HG02973 (cell line): ENCODE measurements around the gene OGT.
A peak's percentile ranks its signal among the peaks of the same experiment; 100 is the strongest.
"Not testable (repeated sequence)": the region's sequence is repeated elsewhere in the genome, so short reads cannot be mapped to it uniquely, and the experiment has no call there.

Experiments
- ATAC-seq: cut with Tn5 transposase; IDR thresholded peaks from one replicate; pipeline ENCODE4 v1.9.1; 2021; ENCODE audit warnings: moderate library complexity; ENCODE audit not compliant: unreplicated experiment

Gene OGT

DNA sequence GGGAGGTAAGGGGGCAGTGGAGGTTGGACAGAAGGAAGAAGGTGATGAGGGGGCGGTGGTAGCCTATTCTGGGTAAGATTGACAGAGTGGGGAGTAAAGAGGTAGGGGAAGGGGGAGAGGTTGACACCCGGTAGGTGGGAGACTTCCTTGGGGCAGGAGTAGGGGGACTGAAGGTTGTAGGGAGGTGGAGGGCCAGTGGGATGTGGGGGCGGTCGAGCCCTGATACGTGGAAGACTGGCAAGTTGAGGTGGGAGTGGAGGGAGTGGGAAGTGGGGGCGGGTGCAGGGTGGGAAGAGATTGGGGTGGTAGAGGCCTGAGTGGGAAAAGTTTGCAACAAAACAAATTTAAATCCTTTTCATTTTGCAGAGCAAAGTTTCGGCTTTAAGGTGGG is 47.1 kb downstream of the OGT start:
- ATAC-seq: no peak

DNA sequence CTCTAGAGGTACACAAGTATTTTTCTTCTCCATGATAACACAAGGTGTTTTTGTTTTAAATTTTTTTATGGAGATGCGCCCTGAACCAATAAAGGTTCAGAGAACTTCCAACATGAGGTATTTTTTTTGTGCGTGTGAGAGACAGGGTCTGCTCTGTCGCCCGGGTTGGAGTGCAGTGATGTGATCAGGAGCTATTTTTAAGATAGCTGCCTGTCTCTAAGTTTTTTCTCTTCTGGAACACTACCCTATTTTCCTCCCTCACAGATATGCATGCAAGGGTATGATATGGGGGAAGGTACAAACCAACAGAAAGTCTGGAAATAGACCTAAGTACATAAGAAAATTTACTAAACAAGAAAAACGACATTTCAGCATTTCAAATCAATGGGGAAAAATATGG is 48.3 kb downstream of the OGT start:
- ATAC-seq: no peak

DNA sequence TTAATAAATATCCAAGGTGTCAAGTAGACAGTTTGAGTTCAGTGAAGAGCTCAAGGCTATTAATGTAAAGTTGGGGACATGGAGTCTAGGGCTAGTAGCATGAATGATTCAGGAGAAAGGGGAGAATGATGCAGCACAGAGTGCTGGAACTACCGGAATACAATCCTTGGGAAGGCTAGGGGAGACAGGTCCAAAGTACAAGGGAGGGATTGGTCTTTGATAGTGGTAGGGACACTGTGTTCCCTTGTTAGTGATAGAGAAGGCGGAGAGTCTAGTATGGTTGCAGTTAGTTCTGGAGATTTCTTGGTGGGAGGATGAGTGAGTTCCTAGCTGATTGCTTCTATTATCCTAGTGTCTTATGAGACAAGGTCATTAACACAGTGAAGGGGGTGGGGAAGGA is 54.0 kb downstream of the OGT start:
- ATAC-seq: no peak

DNA sequence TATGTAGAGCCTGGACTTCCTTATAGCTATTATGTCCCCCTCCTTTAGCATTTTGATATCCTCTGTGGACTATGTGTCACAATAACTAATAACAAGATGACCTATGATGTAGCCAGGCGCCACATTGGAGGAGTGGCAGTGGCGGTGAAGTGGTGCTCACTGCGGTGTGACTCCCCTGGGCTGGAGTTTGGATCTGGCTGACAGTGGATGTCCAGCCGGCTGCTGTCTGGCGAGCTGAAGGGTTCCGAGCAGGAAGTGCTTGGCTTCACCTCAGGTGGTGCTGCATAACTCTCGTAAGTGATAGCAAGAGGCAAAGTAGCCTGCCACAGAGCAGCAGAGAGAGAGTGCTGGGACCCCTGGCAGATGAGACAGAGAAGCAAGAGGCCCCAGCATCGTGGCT is 60.3 kb downstream of the OGT start:
- not testable (repeated sequence) for ATAC-seq

DNA sequence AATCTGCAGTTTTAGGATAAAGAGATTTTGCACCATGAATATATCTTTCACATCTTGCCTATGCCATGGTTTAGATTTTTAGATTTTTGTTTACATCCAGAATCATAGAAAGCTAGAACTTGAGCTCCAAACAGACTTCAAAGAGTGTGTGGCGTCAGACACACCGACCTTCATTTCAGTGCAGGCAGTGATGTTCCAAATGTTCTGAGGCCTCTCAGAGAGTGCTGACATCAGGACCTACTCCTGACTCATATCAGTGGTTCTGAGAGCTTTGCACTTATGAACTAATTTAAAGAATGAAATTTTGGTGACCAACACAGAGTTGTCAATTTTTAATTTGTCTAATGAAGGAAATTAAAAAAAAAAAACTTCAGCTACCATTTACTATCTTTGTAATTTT is 67.1 kb downstream of the OGT start:
- ATAC-seq: no peak

DNA sequence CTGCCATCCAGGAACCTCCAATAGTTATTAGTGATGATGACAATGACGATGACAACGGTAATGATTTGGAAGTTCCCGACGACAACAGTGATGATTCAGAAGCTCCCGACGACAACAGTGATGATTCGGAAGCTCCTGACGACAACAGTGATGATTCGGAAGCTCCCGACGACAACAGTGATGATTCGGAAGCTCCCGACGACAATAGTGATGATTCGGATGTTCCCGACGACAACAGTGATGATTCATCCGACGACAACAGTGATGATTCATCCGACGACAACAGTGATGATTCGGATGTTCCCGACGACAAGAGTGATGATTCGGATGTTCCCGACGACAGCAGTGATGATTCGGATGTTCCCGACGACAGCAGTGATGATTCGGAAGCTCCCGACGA is 70.7 kb downstream of the OGT start:
- no peak for ATAC-seq

DNA sequence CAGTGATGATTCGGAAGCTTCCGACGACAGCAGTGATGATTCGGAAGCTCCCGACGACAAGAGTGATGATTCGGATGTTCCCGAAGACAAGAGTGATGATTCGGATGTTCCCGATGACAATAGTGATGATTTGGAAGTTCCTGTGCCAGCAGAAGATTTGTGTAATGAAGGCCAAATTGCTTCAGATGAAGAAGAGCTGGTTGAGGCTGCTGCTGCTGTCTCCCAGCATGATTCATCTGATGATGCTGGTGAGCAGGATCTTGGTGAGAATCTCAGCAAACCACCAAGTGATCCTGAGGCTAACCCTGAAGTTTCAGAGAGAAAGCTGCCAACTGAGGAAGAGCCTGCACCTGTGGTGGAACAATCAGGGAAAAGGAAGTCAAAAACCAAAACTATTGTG is 71.2 kb downstream of the OGT start:
- ATAC-seq: no peak

DNA sequence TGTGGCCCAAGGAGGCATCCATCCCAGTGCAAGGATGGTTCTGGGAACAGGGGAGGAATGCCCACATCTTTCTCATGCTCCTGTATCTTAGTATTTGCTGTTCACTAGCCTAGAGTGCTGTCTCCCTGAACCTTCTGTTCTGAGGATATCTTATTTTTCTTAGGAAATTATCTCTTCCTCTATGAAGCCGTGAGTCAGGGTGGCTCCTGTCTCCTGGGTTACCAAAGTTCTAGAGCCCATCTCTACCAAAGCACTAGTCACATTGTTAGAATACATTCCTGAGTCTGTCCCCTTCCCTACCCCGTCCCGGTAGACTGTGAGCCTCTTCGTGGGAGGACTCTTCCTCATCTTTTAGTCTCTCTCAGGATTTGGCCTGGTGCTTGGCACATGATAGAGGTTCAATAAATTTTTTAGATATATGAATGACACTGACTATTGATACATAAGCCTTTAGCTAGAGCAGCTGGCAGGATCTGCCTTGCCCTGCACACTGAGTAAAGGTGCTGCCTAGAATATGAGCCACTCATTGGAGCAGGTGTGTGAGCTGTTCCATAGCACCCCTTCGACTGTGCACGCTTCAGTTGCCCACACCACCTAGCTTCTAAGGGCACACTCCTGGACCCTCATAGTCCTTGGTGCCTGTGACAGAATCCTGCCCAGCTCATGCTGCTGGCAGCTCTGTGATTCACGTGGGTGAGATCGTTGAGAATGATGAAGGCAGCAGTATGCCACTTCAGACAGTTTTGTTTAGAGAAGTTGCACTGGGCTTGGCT is 72.1 kb downstream of the OGT start:
- ATAC-seq: no peak

DNA sequence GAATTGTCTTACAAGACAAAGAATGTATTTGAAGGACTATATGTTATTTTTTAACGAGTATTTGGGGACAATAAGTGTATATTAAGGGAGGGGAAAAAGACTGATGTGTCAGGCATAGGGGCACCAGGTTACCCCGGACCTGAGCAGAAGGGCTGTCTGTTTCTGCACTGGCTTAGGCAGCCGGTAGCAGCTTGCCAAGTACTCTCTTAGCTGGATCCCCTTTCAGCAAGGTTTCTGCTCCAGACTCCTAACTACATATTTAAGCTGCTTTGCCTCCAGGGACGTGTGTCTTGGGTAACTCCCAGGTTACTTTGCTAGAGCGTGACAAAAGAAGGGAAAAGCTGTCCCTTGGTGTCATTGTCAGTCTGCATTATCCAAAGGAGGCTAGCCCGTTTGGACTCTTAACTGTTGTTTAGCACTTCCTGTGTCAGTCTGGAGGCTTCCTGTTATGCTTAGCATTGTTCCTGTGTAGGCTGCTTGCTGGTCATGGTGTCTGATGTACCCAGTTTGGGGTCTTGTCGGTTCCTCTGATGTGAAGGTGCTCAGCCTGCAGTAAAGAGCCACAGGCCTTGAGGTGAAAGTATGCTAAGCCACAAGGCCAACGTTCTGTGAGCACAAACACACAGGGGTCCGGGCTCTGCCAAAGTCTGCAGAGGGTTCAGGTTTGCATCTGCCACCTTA is 73.8 kb downstream of the OGT start:
- ATAC-seq: no peak

DNA sequence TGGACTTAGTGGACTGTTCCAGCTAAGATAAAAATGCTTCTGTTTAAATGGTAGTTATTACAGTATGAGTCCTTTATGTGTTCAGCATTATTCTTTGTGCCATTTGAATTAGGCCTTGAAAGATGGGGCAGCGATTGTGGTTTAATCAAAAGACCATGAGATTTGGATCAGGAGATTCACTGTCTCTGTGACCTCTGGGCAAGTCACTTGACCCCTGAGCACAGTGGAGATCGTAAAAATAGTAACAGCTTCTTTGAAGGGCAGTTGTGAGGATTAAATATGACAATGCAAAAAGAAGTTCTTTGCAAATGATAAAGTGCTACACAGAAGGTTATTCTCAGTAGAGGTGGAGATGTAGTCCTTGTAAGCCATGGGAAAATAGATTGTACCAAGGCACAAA is 74.6 kb downstream of the OGT start:
- ATAC-seq: no peak

DNA sequence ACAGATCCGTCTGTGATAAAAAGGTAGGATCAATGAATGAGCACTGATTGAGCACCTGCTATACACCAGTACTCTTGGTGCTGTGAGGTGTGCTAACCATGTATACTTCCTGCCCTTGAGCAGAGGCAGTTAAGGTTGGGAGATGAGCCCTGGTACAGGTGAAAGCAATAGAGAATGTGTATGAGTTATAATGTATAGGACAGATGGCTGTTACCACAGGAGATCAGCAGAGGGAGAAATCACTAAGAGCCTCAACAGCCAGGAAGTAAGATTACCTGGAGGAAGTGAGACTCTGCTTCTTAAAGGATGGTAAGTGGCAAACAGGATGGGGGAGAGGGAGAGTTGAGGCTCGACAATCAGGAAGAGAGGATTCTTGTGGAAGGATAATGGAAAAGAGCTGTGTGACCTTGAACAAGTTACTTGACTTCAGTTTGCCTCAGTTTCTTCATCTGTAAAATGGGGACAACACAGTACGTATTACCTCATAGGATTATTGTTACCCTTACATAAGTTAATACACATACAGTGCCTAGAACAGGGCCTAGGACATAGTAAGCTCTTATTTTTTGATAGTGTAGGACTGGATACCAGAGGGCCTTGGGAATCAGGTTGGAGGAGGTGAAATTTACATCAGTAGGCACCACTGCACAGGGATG is 76.3 kb downstream of the OGT start:
- no peak for ATAC-seq

DNA sequence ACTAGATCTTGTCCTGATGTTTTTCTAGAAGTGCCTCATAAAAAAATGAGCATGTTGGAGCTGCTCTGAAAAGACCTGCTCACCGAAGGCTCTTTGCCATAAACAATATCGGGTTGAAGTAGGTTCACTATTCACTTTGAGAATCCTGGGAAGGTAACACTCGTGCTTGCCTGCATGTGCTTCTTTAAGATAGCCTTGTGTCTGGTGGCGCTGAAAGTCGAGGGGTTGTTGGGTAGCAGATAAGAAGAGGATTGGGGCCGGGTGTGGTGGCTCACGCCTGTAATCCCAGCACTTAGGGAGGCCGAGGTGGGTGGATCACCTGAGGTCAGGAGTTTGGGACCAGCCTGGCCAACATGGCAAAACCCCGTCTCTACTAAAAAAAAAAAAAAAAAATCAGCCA is 78.8 kb downstream of the OGT start:
- ATAC-seq: not testable (repeated sequence)

DNA sequence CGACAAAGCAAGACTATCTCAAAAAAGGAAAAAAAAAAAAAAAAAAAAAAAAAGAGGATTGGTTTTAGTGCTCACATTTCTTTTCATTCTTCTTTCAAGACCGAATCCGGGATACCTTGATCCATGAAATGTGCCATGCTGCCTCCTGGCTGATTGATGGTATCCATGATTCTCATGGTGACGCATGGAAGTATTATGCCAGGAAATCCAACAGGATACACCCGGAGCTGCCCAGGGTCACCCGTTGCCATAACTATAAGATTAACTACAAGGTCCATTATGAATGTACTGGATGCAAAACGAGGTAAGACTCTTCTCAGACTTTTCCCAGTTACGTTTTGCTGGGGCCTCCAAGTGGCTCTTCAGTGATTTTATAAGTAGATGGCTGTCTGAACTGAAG is 79.4 kb downstream of the OGT start:
- no peak for ATAC-seq

DNA sequence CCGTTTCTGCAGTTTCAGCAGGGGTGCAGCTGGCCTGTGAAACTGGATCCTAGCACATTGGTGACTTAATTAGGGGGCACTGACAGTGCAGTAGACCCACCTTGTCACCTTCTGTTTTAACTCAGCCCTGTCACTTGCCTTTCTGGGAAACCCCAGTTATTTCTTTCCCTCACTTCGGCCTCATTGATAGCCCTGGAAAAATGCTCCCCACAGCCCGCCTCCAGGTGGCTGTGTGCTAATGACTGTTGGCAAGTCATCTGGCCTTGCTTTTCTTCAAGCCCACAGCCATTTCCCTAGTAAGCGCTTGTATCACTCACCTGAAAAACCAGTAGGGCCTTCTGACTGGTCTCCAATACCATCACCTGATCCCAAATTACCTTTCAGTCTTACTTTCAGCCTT is 82.2 kb downstream of the OGT start:
- ATAC-seq: no peak

DNA sequence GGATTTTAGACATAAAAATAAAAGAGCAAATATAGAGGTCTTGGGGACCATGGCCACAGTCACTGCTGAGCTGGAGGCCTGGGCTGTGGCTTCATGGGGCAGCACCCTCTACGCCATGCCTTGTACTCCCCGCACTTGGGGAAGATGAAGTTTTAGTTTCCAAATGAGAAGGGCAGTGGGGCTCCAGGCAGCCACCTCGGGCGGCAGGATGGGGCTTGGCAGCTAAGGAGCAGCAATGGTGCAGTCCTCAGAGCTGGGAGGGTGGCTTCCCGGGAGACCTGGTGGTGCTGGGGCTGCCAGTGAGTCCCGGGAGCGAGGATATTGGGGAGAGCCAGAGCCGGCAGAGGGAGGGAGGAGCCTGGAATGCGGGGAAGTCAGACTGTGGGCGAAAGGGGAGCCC is 83.0 kb downstream of the OGT start:
- ATAC-seq: no peak

DNA sequence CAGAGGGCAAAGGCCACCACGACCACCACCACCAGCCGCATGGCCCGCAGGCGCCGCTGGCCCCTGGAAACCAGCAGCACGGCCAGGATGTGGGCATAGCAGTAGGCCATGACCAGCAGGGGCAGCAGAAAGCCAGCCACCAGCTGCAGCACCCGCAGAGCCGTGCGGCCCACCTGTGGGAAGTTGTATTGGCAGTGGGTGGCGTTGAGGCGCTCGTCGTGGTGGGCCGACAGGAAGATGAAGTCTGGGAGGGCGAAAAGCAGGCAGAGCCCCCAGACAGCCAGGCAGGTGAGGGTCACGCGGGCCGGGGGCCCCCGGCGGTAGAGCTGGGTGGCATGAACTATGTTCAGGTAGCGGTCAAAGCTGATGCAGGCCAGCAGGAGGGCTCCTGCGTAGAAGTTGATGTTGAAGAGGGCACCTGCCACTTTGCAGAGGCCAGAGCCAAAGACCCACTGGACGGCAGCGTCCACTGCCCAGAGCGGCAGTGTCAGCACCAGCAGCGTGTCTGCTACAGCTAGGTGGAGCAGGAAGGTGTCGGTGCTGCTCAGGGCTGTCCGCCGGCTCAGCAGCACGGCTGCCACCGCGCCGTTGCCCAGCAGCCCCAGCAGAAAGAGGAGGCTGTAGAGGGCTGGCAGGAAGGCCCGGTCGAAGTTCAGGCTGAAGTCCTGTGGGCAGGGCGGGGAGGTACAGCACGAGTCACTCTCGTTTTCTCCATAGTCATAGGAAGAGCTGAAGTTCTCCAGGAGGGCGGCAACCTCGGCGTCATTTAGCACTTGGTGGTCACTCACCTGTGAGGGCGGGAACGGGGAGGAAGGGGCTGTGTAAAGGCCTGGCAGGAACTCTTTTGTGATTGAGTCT is 84.0 kb downstream of the OGT start:
- no peak for ATAC-seq

DNA sequence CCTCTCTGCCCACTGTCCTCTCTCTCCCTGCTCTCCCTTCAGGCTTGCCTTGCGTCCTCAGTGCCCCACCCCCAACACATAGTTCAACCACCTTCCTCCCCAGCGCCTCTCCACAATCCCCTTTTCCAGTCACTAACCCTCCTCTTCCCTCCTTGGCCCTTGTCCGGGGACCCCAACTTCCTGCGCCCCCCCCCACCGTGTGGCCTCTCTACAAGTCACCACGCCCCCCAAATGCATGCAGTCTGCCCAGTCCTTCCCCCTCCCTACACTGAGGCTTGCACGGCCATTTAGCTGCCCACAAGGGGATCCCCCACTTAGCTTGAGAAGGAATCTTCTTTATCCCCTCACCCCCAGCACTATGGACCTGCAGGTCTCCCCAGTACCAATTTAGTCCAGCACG is 84.8 kb downstream of the OGT start:
- no peak for ATAC-seq

DNA sequence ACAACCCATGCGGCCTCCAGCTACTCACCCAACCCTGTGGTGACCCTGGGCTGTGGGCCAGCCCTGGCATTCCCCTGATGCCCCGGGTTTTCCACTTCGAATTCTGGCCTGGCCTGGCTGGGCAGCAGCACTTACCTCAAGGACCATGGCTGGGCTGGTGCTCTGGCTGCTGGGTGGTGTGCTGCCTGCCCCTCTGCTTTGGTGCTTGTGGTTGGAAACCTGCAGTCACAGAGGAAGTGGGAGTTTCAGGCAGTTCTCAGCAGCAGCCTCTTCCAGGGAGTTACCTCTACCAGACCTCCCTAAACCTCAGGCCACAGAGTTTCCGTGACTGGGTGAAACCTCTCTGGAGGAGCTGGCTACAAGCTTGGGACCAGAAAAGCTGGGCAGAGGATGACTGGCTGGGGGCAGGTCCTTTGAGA is 85.4 kb downstream of the OGT start, which contains the start of gene CXCR3:
Gene CXCR3, minus strand, starts transcription at position 209 of the 419 bp plus-strand sequence. Its CDS starts 62 bp downstream, at position 147.
- peak; percentile 47 for ATAC-seq

DNA sequence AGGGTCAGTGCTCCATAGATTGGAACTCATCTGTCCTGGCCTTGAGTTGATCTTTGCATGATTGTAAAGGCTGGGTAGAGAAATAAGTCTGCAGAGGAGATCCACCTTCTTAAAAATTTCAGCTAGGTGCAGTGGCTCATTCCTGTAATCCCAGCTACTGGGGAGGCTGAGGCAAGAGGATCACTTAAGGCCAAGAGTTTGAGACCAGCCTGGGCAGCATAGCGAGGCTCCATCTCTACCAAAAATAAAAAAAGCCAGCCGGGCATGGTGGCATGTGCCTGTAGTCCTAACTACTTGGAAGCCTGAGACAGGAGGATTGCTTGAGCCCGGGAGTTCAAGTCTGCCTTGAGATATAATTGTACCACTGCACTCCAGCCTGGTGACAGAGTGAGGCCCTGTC is 85.9 kb downstream of the OGT start:
- no peak for ATAC-seq

DNA sequence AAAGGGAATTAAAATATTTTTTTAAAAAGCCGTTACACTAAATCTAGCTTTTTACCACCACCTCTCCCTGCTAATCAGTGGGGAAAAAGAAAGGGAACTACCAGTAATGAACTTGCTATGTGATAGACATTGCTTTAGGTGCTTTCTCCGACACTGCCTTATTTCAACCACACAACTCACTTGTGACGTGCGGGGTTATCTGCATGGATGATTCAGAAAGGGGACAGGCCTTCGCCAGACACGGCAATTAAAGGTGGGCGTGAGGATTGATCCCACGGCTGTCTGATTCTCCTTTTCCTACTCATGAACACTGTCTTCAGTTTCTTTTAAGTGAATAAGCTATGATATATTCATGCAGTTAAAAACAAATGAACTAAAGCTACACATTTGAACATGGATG is 86.3 kb downstream of the OGT start:
- ATAC-seq: no peak

DNA sequence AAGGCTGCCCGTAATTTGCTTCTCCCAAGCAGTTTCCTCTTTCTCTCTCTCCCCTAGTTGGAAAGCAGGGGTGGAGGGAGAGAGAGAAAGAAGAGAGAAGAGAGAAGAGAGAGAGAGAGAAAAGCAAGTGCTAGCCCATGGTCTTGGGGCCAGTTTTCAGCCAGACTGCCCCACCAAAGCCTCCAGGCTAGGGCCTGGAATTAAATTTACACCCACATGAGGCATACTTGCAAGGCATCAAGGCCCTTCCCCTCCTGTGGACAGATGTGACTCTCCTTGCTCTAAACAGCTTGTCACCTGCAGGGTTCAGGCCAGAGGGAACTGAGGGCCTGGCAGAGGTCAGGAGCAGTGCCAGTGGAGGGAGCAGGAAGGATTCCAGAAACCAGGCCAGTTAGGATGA is 87.1 kb downstream of the OGT start:
- no peak for ATAC-seq
